KMS-11 (cell line): ENCODE measurements around the gene IRF2BPL.

Experiments used
- H2AFZ ChIP-seq: fragments of 200-600 bp; sonication (generic); 2 replicates; pipeline ENCODE4 v1.6.1; 2016; ENCODE audit warnings: antibody characterized with exemption, mixed run types, low read depth
- H3K27ac ChIP-seq: fragments of 200-600 bp; sonication (generic); 2 replicates; pipeline ENCODE4 v1.6.1; 2016; ENCODE audit warnings: mild to moderate bottlenecking, mixed run types
- H3K27me3 ChIP-seq: fragments of 200-600 bp; sonication (generic); 2 replicates; pipeline ENCODE4 v1.6.1; 2017; ENCODE audit warnings: mild to moderate bottlenecking, low read depth, mixed run types, moderate library complexity; ENCODE audit not compliant: insufficient read depth
- H3K36me3 ChIP-seq: fragments of 200-600 bp; sonication (generic); 2 replicates; pipeline ENCODE4 v1.6.1; 2017; ENCODE audit warnings: mild to moderate bottlenecking, mixed run types; ENCODE audit not compliant: insufficient read depth
- H3K4me1 ChIP-seq: fragments of 200-600 bp; sonication (generic); 2 replicates; pipeline ENCODE4 v1.6.1; 2016; ENCODE audit warnings: mild to moderate bottlenecking, low read depth, mixed run types; ENCODE audit not compliant: poor library complexity, severe bottlenecking
- H3K4me2 ChIP-seq: fragments of 200-600 bp; sonication (generic); 2 replicates; pipeline ENCODE4 v1.7.0; 2016; ENCODE audit warnings: mild to moderate bottlenecking, mixed run types
- H3K4me3 ChIP-seq: fragments of 200-600 bp; sonication (generic); IDR thresholded peaks from 2 replicates; pipeline ENCODE4 v1.6.1; 2017; ENCODE audit warnings: low read depth, low read length, mixed read lengths; ENCODE audit not compliant: insufficient read depth
- H3K79me2 ChIP-seq: fragments of 200-600 bp; sonication (generic); 2 replicates; pipeline ENCODE4 v1.6.1; 2016; ENCODE audit warnings: low read depth, mixed run types; ENCODE audit not compliant: insufficient read depth
- H3K9ac ChIP-seq: fragments of 200-600 bp; sonication (generic); 2 replicates; pipeline ENCODE4 v1.6.1; 2016; ENCODE audit warnings: mild to moderate bottlenecking, mixed run types
- H4K20me1 ChIP-seq: fragments of 200-600 bp; sonication (generic); 2 replicates; pipeline ENCODE4 v1.6.1; 2016; ENCODE audit warnings: mild to moderate bottlenecking, mixed run types; ENCODE audit not compliant: insufficient read depth
- TF ChIP-seq, protein P1 (sequence below): fragments of 200-600 bp; sonication (generic); conservative IDR thresholded peaks from 2 replicates; pipeline ENCODE4 v1.6.1; 2017; ENCODE audit warnings: low read depth, mild to moderate bottlenecking, antibody characterized with exemption, low read length, moderate library complexity, mixed read lengths

IRF2BPL gene

DNA sequence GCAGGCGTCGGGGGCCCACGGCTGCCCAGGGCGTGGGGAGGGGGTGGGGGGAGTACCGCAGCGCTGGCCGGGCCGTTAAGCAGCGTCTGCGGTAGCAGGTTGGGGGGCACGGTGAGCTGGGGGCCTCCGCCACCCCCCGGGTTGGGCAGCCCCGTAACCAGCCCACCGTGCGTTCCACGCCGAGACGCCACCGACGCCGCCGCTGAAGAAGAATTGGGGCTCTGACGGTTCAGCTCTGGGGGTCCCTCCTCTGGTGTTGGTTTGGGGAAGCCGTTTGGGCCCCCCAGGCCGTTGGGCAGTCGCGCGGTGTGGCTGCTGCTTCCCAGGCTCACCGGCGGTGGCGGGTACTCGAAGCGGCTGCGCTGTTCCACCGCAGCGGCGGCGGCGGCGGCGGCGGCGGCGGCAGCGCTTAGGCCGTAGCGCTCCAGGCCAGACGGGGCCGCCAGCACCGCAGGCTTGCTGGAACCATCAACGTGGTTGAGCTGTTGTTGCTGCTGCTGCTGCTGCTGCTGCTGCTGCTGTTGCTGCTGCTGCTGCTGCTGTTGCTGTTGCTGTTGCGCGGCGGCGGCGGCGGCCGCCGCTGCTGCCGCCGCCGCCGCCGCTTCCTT lies 1.5 kb downstream of the IRF2BPL start:
- no peaks in the 10 kb centered on the region for H3K36me3 ChIP-seq
- TF ChIP-seq, protein P1, sequence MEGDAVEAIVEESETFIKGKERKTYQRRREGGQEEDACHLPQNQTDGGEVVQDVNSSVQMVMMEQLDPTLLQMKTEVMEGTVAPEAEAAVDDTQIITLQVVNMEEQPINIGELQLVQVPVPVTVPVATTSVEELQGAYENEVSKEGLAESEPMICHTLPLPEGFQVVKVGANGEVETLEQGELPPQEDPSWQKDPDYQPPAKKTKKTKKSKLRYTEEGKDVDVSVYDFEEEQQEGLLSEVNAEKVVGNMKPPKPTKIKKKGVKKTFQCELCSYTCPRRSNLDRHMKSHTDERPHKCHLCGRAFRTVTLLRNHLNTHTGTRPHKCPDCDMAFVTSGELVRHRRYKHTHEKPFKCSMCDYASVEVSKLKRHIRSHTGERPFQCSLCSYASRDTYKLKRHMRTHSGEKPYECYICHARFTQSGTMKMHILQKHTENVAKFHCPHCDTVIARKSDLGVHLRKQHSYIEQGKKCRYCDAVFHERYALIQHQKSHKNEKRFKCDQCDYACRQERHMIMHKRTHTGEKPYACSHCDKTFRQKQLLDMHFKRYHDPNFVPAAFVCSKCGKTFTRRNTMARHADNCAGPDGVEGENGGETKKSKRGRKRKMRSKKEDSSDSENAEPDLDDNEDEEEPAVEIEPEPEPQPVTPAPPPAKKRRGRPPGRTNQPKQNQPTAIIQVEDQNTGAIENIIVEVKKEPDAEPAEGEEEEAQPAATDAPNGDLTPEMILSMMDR: no peak
- peak overlapping the region; percentile 92 for H3K27ac ChIP-seq
- H3K4me1 ChIP-seq: peaks cover 51% of the 10 kb centered on the region
- H2AFZ ChIP-seq: no peak overlapping the region
- peaks cover 39% of the 10 kb centered on the region for H3K79me2 ChIP-seq
- H3K27me3 ChIP-seq: no peaks in the 10 kb centered on the region
- no peaks in the 10 kb centered on the region for H4K20me1 ChIP-seq
- H3K9ac ChIP-seq: peak overlapping the region; percentile 87
- H3K4me2 ChIP-seq: no peak overlapping the region
- H3K4me3 ChIP-seq: no peak overlapping the region

DNA sequence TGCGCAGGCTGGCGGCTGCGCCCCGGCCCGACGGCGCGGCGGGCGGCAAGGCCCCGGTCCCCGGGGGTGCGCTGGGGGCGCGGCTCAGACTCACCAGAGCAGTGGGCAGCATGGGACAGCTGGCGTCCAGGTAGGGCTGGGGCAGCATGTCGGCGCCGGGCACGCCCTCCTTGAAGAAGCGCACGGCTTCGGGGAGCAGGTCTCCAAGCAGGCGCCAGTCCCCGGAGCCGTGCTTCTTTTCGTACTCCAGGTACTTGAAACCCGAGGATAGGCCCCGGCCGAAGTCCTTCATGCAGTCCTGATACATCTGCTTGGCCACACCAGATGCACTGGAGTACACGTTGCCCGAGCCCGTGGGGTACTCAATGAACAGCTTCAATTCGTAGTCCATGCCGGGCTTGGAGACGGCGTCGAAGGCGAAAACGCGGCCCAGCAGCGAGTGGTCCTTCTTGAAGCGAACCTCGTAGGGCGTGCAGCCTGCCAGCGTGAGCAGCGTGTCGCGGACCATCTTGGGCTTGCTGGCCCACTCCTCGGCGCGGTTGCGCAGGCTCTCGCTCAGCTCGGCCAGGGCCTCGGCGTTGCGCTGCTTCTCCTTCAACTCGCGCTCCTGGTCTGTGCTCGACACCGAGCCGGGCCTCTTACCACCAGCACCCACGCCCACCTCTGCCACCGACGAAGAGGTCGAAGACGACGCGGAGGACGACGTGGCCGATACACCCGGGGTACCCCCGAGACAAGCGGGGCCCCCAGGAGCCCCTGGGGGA lies 2.2 kb downstream of the IRF2BPL start:
- no peaks in the 10 kb centered on the region for H4K20me1 ChIP-seq
- H3K9ac ChIP-seq: peak overlapping the region; percentile 87
- H3K4me3 ChIP-seq: no peak overlapping the region
- H3K79me2 ChIP-seq: peaks cover 39% of the 10 kb centered on the region
- H3K4me2 ChIP-seq: peak overlapping the region; percentile 76; the same call in 1 of the 2 replicates
- H3K36me3 ChIP-seq: no peaks in the 10 kb centered on the region
- H3K27me3 ChIP-seq: no peaks in the 10 kb centered on the region
- peak overlapping the region; percentile 92 for H3K27ac ChIP-seq
- H3K4me1 ChIP-seq: peaks cover 51% of the 10 kb centered on the region
- TF ChIP-seq, protein P1: no peak
- H2AFZ ChIP-seq: no peak overlapping the region

DNA sequence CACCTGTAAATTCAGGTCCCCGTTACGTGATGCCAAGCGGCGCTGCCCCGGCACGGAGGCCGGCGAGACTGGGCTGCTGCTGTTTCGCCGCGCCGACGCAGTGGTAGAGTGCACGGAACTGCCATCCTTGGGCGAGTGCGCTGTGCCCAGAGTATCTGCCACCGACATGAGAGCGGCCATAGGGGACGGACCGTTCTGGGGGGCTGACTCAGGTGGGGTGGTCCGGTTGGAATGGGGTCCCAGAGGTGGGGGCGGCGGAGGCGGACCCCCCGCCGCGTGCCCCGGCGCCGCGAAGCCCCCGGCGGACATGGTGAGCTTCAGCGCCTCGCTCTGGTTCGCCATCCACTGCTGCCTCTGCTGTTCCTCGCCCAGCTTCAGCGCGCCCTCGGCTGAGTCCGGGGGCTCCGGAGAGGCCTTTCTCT lies 2.8 kb downstream of the IRF2BPL start:
- Histone ChIP-seq H3K9ac (peak overlapping the region; percentile 87), H3K36me3 (no peaks in the 10 kb centered on the region), H3K79me2 (peaks cover 39% of the 10 kb centered on the region), H3K27me3 (no peaks in the 10 kb centered on the region), H2AFZ (no peak overlapping the region), H3K4me1 (peaks cover 51% of the 10 kb centered on the region), H3K4me2 (peak overlapping the region; percentile 76; the same call in 1 of the 2 replicates), H3K4me3 (no peak overlapping the region), H4K20me1 (no peaks in the 10 kb centered on the region), H3K27ac (peak overlapping the region; percentile 92)
- TF ChIP-seq, protein P1: no peak

DNA sequence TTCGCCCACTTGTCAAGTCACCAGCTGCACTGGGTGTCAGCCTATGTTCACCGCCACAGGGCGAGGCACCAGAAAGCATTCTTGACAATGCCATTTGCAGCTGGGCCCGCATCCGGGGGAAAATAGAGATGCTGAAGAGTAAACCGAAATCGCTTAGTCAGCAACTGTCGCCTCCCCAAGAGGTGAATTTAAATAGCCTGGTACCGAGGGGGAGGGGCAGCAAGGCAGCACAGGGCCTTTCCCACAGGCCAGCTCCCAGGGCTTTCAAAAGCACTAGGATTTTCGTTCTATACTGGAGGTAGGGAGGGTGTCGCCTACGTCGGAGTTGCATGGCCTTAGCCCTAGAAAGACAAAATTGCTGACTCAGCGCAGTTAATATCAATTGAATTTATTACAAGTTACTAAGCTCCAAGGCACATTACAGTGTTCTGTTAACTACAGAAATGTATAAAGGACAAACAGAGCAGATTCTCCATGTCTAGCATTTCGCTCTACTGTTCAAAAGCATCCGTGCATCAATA lies 4.3 kb downstream of the IRF2BPL start:
- peaks cover 39% of the 10 kb centered on the region for H3K79me2 ChIP-seq
- peaks cover 43% of the 10 kb centered on the region for H3K4me1 ChIP-seq
- TF ChIP-seq, protein P1: no peak
- H3K4me3 ChIP-seq: no peak overlapping the region
- H4K20me1 ChIP-seq: no peaks in the 10 kb centered on the region
- peak overlapping the region; percentile 76 for H3K4me2 ChIP-seq
- peak overlapping the region; percentile 92 for H3K27ac ChIP-seq
- no peaks in the 10 kb centered on the region for H3K27me3 ChIP-seq
- no peaks in the 10 kb centered on the region for H3K36me3 ChIP-seq
- H2AFZ ChIP-seq: no peak overlapping the region
- peak overlapping the region; percentile 87 for H3K9ac ChIP-seq
